ENCODE results near the gene MTO1. TPM values are rescaled to one million over a fixed set of nuclear protein-coding genes. Genes with fewer than 3 reads are reported as not detected.
A peak's percentile ranks its signal among the peaks of the same experiment; 100 is the strongest.

MTO1 gene
- total RNA-seq, 1 experiment from 2014 or later, result 32.4 TPM

- DNase-seq (ENCODE audit: low spot score) (peak; percentile 78), ATAC-seq (peak; percentile 70)
- Mint-ChIP-seq H3K27me3 (ENCODE audit: low read depth) (peaks cover 12% of the 10 kb centered on the region), H3K4me3 (peak overlapping the region; percentile 98), H3K4me1 (peaks cover 49% of the 10 kb centered on the region), H3K36me3 (peaks cover 46% of the 10 kb centered on the region), H3K9me3 (no peaks in the 10 kb centered on the region), H3K27ac (peak overlapping the region; percentile 100)
- 0 out of 2 replicates have a peak, but pooled peaks have one; percentile 36 for TF ChIP-seq ZNF232 (CRISPR knock-in tag; IDR thresholded peaks at IDR 0.05)
- TF ChIP-seq KAT7 (CRISPR knock-in tag; IDR thresholded peaks at IDR 0.05; ENCODE audit: borderline replicate concordance), result 0 out of 2 replicates have a peak, but pooled peaks have one; percentile 81
- TF ChIP-seq AR (CRISPR knock-in tag; IDR thresholded peaks at IDR 0.05), result no peak
- no peak for TF ChIP-seq ATF3 (CRISPR knock-in tag; conservative IDR thresholded peaks at IDR 0.05)
- 0 out of 2 replicates have a peak, but pooled peaks have one; percentile 32 for TF ChIP-seq PRDM15 (CRISPR knock-in tag; IDR thresholded peaks at IDR 0.05)
- TF ChIP-seq ZMAT4 (CRISPR knock-in tag; IDR thresholded peaks at IDR 0.05), result no peak
- TF ChIP-seq AFF4 (CRISPR knock-in tag; IDR thresholded peaks at IDR 0.05; ENCODE audit: borderline replicate concordance), result no peak
- TF ChIP-seq IRF1 (CRISPR knock-in tag; IDR thresholded peaks at IDR 0.05), result 0 out of 2 replicates have a peak, but pooled peaks have one; percentile 27
- 0 out of 2 replicates have a peak, but pooled peaks have one; percentile 8 for TF ChIP-seq GABPB1 (CRISPR knock-in tag; IDR thresholded peaks at IDR 0.05)
- ChIA-PET CTCF (interaction anchor here (1.1 to 2.9 kb wide), 3 partner anchors 27 to 131 kb away, joined by 5 to 24 read pairs (median 5); partner anchors contain the start of gene SLC17A5), POLR2A (interaction anchor here (0.5 to 3.5 kb wide), 18 partner anchors 8 to 132 kb away, joined by 3 to 33 read pairs (median 6); partner anchors contain the start of genes DDX43, MTO1 and SLC17A5)
These were observed 59.9 kb downstream of the MTO1 start for GRCh38 chr6:73521351-73521985.

Data from WTC11 (cell line).